ENCODE measurements around the gene ITGB3.

DNA sequence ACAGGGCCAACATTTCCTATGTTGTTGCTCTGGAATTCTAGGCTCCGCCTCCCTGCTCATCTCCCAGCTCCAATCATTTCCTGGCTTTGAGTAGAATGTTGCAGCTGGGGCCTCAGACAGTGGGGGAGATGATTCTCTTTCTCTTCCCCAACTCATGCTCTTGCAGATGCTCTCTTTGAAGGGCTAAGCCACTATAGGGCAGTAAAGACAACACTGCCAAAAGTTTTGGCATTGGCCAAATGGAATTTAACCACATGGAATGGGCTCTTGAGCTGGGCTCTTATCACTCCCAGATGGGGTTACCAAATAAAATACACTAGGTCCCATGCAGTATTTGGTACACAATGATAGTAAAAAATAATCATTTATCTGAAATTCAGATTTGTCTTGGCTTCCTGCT, 50.6 kb downstream of the ITGB3 start:
- TF ChIP-seq EP300 (IDR thresholded peaks at IDR 0.05) (no peak), POLR2A (IDR thresholded peaks at IDR 0.05; ENCODE audit: low read depth) (no peak)
- TF ChIP-seq, protein P1, sequence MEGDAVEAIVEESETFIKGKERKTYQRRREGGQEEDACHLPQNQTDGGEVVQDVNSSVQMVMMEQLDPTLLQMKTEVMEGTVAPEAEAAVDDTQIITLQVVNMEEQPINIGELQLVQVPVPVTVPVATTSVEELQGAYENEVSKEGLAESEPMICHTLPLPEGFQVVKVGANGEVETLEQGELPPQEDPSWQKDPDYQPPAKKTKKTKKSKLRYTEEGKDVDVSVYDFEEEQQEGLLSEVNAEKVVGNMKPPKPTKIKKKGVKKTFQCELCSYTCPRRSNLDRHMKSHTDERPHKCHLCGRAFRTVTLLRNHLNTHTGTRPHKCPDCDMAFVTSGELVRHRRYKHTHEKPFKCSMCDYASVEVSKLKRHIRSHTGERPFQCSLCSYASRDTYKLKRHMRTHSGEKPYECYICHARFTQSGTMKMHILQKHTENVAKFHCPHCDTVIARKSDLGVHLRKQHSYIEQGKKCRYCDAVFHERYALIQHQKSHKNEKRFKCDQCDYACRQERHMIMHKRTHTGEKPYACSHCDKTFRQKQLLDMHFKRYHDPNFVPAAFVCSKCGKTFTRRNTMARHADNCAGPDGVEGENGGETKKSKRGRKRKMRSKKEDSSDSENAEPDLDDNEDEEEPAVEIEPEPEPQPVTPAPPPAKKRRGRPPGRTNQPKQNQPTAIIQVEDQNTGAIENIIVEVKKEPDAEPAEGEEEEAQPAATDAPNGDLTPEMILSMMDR (IDR thresholded peaks at IDR 0.05): no peak

All from esophagus muscularis mucosa (tissue), 4 donors.